HG03103 (cell line): Measurements from ENCODE around the gene IL6R.
A peak's percentile ranks its signal among the peaks of the same experiment; 100 is the strongest.

ENCODE experiments used
- ATAC-seq: cut with Tn5 transposase; IDR thresholded peaks from one replicate; pipeline ENCODE4 v1.9.1; 2021; ENCODE audit warnings: low read depth; ENCODE audit not compliant: unreplicated experiment

IL6R gene

DNA sequence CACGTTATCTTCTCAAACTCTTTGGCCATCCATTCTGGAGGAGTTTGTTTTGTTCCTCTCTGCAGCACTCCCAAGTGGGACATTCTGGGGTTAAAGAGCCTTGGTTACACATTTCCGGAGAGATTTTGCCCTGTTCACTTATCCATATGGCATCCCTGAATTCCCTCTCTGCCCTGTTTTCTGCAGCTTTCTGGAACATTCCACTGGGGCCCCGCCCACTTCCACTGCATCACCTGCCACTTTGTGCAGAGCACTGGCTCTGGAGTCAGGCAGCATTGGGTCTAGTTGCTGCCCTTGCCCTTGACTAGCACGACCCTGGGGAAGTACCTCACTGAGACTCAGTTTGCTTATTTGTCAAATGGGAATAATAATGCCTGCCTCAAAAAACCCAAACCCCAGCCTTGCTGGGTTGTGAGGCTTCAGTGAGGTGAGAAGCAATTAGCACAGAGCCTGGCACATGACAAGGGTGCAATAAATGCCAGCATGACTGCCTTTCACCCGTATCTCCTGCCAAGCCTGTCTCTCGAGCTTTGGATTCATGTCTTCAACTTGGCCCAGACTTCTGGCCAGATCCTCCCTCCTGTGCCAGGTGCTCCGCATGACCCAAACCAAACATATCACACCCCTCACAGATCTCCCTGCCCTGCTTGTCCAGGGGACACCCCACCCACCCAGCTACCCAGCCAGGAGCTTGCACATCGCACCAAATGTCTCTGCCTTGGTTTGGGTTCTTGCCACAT is 38.3 kb downstream of the IL6R start:
- ATAC-seq, result no peak

DNA sequence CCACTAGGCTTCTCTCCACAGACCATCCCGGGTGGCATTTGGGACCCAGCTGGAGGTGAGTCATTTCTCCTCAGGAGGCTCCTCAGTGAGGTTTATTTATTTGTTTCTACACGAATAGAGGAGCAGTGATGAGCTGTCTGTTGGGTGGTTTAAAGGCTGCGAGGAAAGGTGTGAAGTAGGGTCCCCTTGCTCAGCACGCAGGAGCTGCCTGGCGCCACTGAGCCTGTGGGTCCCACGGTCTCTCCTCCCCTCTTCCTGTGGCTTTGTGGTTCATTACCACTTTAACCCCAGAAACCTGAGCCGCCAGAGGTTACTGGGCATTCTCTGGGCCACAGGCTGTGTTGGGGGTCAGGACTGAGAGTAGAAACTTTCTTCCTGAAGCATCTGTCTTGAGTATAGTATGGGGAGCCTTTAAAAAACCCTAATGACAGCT is 39.9 kb downstream of the IL6R start:
- peak; percentile 49 for ATAC-seq

DNA sequence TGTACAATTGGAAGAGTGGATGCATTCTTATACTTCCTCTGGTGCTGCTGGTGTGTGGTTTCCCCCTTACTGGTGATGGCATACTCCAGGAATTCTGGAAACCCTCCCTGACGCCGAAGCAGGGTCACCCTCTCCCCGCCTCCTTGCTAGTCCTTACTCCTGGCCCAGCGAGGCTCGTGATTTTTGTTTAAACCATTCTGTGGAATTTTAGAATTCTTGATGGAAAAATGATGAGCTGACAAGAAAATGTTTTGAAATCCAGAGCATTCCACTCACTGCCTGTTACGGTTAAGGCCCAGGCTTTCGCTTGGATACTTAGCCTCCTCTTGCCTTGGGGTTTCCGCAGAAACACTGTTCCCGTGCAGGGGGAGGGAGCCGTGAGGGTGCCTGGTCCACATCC is 41.1 kb downstream of the IL6R start:
- no peak for ATAC-seq

DNA sequence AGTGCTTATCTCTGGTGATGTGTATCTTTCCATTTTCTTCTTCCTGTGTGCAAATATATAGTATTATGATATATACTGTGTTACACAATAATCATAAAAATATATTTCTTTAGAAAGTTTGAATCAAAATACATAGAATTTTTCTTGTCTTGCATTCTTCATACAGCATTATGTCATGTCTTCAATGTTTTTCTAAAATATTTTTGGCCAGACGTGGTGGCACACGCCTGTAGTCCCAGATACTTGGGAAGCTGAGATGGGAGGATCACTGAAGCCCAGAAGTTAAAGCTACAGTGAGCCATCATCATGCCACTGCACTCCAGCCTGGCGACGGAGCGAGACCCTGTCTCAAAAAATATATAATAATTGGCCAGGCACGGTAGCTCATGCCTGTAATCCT is 41.6 kb downstream of the IL6R start:
- ATAC-seq, result no peak

DNA sequence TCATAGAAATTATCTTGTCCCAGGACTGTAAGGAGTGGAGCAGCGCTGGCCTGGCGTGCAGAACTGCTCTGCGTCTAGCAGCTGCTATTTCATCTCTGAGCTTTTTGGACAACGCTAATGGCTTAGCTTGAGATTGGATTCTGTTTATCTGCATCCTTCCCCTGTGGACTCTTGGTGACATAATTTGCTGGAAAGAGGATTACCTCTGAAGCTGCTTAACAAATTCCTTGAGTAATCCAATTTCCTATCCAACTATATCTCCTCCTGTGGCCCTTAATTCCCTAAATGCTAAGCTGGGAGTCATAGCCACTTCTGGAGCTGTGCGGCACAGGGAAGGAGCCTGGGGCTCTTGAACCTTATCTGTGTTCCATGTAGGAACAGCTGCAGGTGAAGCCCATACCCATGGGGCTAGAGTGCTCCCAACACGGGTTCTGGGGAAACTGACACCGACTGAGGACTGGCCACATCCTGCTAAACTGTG is 43.2 kb downstream of the IL6R start:
- no peak for ATAC-seq

DNA sequence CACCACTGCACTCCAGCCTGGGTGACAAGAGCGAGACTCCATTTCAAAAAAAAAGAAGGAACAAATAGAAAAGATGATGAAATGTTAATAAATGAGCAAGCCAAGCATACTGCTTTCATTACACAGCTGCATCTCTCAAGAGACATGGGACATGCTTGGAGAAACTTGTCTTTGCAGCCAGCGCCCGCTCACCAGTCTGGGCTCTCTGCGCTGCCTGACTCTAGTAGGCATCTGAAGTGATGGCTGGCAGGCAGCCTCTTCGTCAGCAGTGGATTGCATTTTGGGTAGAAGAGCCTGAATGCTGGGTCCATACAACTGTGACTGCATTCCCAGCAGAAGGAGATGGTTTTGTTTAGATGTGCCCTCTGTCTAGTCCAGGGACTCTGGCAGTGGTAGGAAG is 48.0 kb downstream of the IL6R start:
- ATAC-seq, result no peak

DNA sequence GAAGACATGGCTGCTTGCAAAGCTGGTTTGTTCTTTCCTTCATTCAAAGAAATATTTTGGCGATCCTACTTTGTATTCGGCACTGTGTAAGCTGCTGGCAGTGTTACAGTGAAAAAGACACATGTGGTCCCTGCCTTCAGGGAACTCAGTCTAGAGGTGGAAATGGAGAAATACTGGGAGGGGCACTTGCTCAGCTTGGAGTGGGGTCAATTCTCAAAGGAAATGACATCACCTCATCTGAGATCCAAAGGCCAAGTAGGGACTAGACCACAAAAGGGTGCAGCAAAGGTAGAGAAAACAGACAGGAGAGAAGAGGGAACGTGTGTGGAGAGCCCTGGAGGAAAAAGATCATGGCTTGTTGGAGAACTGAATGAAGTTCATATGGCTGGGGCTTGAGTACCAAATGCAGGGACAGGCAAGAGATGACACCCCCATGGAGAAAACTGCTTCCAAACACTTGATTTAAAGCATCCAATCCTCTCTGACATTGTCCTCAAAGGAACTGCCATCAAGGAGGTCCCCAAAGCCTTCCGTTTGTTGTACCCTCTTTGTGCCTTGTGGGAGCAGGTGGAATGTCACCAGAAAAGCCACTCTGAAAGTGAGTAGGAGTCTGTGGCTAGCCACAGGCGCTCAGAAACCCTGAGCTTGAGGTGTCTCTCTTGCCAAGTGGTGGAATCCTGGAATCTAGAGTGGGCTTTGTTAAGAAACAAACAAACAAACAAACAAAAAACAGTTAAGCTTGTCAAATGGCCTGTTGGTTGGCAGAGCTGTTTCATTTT is 48.6 kb downstream of the IL6R start:
- no peak for ATAC-seq

DNA sequence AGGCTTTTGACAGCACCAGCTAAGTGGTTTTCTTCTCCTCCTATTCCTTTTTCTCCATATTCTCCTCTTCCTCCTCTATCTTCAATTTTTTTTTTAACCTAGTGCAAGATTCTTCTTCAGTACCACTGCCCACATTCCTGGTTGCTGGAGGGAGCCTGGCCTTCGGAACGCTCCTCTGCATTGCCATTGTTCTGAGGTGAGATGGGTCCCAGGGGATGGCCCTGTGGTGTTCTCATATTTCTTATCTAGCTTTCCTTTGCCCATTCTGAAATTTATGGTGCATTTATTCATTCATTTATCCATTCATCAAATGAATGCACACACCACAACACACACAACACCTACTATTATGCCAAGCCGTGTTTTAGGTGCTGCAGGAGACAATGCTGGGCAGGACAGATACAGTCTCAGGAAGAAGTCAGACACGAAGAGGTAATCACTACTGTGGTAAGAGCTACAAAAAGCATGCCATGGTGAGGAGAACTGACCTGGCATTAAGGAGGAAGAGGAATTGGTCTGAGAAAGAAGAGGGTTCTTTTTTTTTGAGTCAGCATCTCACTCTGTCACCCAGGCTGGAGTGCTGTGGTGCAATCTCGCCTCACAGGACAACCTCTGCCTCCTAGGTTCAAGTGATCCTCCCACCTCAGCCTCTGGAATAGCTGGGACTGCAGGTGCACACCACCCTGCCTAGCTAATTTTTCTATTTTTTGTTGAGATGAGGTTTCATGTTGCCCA is 49.4 kb downstream of the IL6R start:
- ATAC-seq, result no peak

DNA sequence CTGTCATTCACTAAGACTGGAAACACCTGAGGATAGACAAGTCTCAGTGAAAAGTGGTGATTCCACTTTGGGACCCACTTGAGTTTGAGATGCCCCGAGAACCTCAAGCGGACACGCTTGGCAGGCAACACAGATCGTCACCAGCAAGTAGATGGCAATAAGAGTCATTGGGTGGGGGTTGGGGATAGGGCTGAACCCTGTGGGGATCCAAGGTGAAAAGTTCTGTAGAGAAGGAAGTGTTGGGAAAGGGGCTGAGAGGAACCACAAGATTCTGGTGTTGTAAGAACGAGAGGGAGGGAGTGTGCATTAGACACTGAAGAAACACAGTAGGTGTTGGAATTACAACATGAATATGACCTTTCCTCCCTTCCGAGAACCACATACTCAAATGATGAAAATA is 51.5 kb downstream of the IL6R start:
- no peak for ATAC-seq

DNA sequence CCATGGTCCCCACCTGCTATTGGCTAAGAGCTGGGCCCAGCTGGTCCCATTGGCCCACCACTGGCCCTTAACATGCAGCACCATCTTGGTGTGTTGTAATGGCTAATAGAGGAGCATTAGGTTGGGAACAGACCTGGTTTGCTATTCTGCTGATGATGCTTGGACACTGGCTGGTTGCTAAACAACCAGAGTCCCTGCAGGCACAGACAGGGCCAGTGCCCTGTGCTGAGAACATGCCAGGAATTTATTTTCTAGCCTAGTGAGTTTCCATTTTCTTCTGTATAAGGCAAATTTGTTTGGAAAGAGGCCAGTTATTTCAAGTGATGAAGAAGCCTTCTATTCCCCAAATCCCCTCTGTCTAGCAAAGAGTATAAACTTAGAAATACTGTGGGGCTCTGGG is 53.9 kb downstream of the IL6R start:
- no peak for ATAC-seq

DNA sequence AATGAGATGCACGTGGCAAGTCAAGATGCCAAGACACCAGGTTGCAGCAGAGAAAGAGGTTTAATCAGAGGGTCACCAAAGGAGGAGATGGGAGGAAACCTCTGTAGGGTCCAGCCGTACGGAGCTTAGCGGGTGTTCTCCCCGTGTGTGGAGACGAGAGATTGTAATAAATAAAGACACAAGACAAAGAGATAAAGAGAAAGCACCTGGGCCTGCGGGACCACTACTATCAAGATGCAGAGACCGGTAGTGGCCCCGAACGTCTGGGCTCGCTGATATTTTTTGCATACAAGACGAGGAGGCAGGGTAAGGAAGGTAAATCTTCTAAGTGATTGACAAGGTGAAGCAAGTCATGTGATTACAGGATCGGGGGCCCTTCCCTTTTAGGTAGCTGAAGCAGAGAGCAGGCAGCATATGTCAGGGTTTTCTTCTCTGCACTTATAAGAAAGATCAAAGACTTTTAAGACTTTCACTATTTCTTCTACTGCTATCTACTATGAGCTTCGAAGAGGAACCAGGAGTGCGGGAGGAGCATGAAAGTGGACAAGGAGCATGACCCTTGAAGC is 55.6 kb downstream of the IL6R start:
- no peak for ATAC-seq

DNA sequence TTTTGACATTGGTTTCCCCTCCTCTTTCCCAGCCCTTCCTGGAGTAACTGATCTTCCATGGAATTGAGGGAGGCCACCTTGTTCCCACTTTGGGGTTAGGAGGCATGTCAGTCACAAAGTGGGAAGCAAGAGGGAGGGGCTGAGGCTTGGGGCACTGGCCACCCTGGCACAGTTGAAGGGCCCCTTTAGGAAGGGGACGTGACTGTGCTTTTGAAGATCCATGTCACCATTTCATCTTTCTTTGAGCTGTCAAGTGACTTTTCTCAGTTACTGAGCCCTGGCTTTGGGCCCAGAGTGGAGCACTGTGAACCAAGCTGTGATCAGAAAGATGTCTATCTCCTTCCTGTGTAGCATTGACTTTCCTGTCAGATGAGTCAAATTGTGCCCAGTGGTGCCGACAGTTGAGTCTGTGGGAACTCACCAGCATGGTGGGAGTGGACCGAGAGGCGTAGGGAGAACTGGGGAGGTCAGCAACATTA is 58.4 kb downstream of the IL6R start:
- ATAC-seq, result no peak

DNA sequence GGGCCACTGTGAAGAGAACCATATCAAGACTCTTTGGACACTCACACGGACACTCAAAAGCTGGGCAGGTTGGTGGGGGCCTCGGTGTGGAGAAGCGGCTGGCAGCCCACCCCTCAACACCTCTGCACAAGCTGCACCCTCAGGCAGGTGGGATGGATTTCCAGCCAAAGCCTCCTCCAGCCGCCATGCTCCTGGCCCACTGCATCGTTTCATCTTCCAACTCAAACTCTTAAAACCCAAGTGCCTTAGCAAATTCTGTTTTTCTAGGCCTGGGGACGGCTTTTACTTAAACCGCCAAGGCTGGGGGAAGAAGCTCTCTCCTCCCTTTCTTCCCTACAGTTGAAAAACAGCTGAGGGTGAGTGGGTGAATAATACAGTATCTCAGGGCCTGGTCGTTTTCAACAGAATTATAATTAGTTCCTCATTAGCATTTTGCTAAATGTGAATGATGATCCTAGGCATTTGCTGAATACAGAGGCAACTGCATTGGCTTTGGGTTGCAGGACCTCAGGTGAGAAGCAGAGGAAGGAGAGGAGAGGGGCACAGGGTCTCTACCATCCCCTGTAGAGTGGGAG is 60.6 kb downstream of the IL6R start:
- no peak for ATAC-seq

DNA sequence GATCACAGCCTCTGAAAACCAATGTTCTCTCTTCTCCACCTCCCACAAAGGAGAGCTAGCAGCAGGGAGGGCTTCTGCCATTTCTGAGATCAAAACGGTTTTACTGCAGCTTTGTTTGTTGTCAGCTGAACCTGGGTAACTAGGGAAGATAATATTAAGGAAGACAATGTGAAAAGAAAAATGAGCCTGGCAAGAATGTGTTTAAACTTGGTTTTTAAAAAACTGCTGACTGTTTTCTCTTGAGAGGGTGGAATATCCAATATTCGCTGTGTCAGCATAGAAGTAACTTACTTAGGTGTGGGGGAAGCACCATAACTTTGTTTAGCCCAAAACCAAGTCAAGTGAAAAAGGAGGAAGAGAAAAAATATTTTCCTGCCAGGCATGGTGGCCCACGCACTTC is 61.1 kb downstream of the IL6R start:
- no peak for ATAC-seq

DNA sequence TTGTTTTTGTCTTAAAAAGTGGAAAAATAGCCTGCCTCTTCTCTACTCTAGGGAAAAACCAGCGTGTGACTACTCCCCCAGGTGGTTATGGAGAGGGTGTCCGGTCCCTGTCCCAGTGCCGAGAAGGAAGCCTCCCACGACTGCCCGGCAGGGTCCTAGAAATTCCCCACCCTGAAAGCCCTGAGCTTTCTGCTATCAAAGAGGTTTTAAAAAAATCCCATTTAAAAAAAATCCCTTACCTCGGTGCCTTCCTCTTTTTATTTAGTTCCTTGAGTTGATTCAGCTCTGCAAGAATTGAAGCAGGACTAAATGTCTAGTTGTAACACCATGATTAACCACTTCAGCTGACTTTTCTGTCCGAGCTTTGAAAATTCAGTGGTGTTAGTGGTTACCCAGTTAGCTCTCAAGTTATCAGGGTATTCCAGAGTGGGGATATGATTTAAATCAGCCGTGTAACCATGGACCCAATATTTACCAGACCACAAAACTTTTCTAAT is 61.8 kb downstream of the IL6R start:
- no peak for ATAC-seq

DNA sequence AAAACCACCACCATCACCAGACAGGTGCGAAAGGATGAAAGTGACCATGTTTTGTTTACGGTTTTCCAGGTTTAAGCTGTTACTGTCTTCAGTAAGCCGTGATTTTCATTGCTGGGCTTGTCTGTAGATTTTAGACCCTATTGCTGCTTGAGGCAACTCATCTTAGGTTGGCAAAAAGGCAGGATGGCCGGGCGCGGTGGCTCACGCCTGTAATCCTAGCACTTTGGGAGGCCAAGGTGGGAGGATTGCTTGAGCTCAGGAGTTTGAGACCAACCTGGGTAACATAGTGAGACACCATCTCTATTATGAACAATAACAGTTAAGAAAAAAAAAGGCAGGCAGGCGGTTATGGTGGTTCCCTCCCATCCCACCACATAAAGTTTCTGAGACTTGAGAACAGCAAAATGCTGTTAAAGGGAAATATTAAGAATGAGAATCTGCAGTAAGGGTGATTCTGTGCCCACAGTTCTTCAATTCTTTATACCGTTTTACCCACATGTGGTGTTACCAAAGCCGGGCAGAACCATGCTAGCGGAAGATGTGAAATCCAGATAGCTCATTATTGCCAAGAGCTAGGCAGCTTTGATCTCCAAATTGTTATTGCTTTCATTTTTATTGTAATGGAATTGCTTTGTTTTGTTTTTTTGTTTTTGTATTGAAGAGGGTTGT is 62.4 kb downstream of the IL6R start:
- no peak for ATAC-seq

DNA sequence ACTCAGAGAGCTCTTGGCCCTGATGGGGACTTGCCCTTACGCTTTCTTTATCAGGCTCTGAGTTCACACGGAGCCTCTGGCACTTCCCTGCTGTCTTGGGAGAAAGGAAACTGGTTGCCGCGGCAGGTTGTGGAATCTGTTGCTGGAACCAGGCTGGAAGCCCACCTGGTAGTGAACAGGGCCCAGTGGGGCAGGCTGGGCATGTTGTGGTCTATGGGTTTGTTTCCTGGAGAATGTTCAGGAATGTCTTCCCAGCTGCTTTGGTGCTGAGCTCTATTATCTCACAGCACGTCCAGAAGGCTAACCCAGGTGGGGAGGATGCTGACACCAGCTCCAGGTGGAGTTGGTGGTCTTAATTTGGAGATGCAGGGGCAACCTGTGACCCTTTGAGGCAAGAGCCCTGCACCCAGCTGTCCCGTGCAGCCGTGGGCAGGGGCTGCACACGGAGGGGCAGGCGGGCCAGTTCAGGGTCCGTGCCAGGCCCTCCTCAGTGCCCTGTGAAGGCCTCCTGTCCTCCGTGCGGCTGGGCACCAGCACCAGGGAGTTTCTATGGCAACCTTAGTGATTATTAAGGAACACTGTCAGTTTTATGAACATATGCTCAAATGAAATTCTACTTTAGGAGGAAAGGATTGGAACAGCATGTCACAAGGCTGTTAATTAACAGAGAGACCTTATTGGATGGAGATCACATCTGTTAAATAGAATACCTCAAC is 63.5 kb downstream of the IL6R start:
- no peak for ATAC-seq

DNA sequence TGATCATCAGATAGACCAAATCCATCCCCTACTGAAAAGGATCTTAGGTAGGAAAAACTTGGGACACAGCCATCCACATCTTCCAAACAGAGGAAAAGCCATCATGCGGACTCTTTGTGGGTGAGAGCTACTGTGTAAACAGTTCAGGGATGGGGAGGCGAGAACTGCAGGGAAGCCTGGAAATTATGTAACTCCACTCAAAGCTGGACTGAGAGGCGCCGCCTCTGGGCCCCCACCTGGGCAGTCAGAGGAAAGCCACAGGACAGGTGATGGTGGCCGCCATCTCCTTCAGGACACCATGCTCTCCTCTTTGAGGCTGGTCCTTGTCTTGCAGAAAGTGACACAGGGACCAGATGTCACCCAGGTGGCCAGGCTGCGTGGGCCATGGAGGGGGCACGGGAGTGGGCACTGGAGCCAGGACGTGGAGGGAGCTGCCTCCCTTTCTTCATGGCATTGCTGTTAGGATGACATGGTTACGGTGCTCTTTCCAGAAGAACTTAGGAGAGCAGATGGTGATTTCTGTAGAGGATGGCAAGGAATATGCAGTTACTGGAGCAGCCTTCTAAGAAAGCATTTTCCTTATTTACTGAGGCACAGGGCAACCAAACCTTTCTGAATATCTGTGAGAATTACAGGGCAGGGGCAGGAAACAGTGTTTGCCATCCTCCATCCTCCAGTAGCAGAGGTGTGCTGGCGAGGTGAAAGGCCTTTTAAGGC is 64.9 kb downstream of the IL6R start:
- ATAC-seq, result no peak

DNA sequence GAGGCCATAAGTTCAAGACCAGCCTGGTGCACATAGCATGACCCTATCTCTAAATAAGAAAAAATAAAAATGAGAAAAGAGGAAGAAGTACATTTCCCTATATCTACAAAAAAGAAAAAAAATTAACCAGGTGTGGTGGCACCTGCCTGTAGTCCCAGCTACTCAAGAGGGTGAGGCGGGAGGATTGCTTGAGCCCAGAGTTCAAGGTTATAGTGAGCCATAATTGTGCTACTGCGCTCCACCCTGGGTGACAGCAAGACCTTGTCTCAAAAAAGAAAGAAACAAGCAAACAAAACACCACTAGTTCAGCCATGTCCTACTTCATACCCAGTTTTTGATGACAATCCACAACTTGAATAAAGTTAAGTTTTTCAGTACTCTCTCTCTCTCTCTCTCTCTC is 66.2 kb downstream of the IL6R start:
- no peak for ATAC-seq
